Activated T-helper 2 cell treated with anti-CD3 and anti-CD28 coated beads, Interferon-gamma antibody, Interleukin-2, Interleukin-4, amounts not matched to agents 10 μg/mL and 5 μg/mL and 100 μg/mL, durations not matched to agents 14 hours and 24 hours and 36 hours (primary cell): ENCODE results near the gene SP3. TPM values are rescaled to one million over a fixed set of nuclear protein-coding genes. Genes with fewer than 3 reads are reported as not detected.
"Not testable (repeated sequence)": the region's sequence is repeated elsewhere in the genome, so short reads cannot be mapped to it uniquely, and the experiment has no call there.

Experiments
- DNase-seq: peaks from one replicate; pipeline ENCODE4 v3.0.0; 2021; ENCODE audit warnings: low spot score
- H3K27ac Mint-ChIP-seq: one replicate; pipeline ENCODE4 v1.8.0; 2021; ENCODE audit warnings: mixed read lengths
- H3K27me3 Mint-ChIP-seq: one replicate; pipeline ENCODE4 v1.8.0; 2021; ENCODE audit warnings: low read depth, mixed read lengths
- H3K36me3 Mint-ChIP-seq: one replicate; pipeline ENCODE4 v1.8.0; 2021; ENCODE audit warnings: low read depth, mixed read lengths
- H3K4me1 Mint-ChIP-seq: one replicate; pipeline ENCODE4 v1.8.0; 2021; ENCODE audit warnings: low read depth, mixed read lengths
- H3K4me3 Mint-ChIP-seq: one replicate; pipeline ENCODE4 v1.8.0; 2021; ENCODE audit warnings: low read depth, mild to moderate bottlenecking, moderate library complexity, mixed read lengths
- H3K9me3 Mint-ChIP-seq: one replicate; pipeline ENCODE4 v1.8.0; 2021; ENCODE audit warnings: mixed read lengths
- intact Hi-C: fragments of 100-400 bp; cut with micrococcal nuclease; formaldehyde crosslinking; loops from one replicate; pipeline ENCODE4 v1.15.1; 2023
- total RNA-seq: library from RNA; stranded (reverse); gene quantifications from 2 replicates; pipeline ENCODE4 v1.2.3, GENCODE V29; 2022

Gene SP3
- total RNA-seq, 1 donor from 2014 or later, result 104 TPM

GRCh38 chr2:173922760-173923159, 42.4 kb downstream of the SP3 start:
- no peak overlapping the region for H3K27ac Mint-ChIP-seq
- no peaks in the 10 kb centered on the region for H3K27me3 Mint-ChIP-seq
- H3K4me1 Mint-ChIP-seq, result peaks cover 42% of the 10 kb centered on the region

DNA sequence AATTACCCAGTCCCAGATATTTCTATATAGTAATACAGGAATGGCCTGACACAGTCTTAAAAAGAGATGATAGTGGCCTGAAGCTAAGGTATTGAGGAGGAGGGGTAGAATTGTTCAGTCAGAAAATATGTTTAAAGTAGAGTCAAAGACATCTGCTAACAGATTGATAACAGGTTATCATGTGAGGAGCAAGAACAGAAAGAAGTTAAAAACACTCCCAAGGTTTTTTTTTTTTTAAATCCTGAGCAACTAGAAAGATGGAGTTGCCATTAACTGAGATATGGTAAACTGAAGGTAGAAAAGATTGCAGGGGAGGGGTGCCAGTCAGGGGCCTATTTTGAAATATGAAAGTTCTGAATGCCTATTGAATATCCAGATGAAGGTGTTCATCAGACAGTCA, 43.1 kb downstream of the SP3 start:
- intact Hi-C loops, result no loop called here
- no peak for DNase-seq
- Mint-ChIP-seq H3K27me3 (no peaks in the 10 kb centered on the region), H3K27ac (no peak overlapping the region), H3K9me3 (peaks cover 3% of the 10 kb centered on the region), H3K4me3 (no peak overlapping the region), H3K4me1 (peaks cover 42% of the 10 kb centered on the region), H3K36me3 (peaks cover 45% of the 10 kb centered on the region)

More at GRCh38 chr2:173922760-173923159, 42.4 kb downstream of the SP3 start:
- peaks cover 40% of the 10 kb centered on the region for H3K36me3 Mint-ChIP-seq
- no peak overlapping the region for H3K4me3 Mint-ChIP-seq
- DNase-seq, result no peak
- intact Hi-C loops, result no loop called here
- peaks cover 3% of the 10 kb centered on the region for H3K9me3 Mint-ChIP-seq

GRCh38 chr2:173914055-173914927, 50.9 kb downstream of the SP3 start:
- H3K4me1 Mint-ChIP-seq, result peaks cover 21% of the 10 kb centered on the region
- no peak overlapping the region for H3K4me3 Mint-ChIP-seq
- H3K36me3 Mint-ChIP-seq, result peaks cover 71% of the 10 kb centered on the region
- intact Hi-C loops, result no loop called here
- H3K9me3 Mint-ChIP-seq, result no peaks in the 10 kb centered on the region
- H3K27ac Mint-ChIP-seq, result no peak overlapping the region
- DNase-seq, result no peak
- H3K27me3 Mint-ChIP-seq, result no peaks in the 10 kb centered on the region

- Mint-ChIP-seq H3K36me3 (peaks cover 63% of the 10 kb centered on the region), H3K27ac (no peak overlapping the region), H3K4me3 (no peak overlapping the region), H3K4me1 (peaks cover 15% of the 10 kb centered on the region), H3K27me3 (no peaks in the 10 kb centered on the region), H3K9me3 (no peaks in the 10 kb centered on the region)
- intact Hi-C loops, result no loop called here
- no peak for DNase-seq
Measured at GRCh38 chr2:173909846-173910245, 55.3 kb downstream of the SP3 start.

- DNase-seq, result no peak
- Mint-ChIP-seq H3K4me3 (no peak overlapping the region), H3K27me3 (no peaks in the 10 kb centered on the region), H3K4me1 (peaks cover 3% of the 10 kb centered on the region), H3K9me3 (no peaks in the 10 kb centered on the region), H3K36me3 (peaks cover 61% of the 10 kb centered on the region), H3K27ac (no peak overlapping the region)
- intact Hi-C loops, result no loop called here
Measured at GRCh38 chr2:173906626-173907025, 58.5 kb downstream of the SP3 start.

- H3K4me1 Mint-ChIP-seq, result peaks cover 4% of the 10 kb centered on the region
- no peaks in the 10 kb centered on the region for H3K27me3 Mint-ChIP-seq
- intact Hi-C loops, result no loop called here
- H3K36me3 Mint-ChIP-seq, result peaks cover 46% of the 10 kb centered on the region
- H3K9me3 Mint-ChIP-seq, result no peaks in the 10 kb centered on the region
- no peak overlapping the region for H3K27ac Mint-ChIP-seq
- no peak overlapping the region for H3K4me3 Mint-ChIP-seq
- no peak for DNase-seq
Measured at GRCh38 chr2:173903601-173904394, 61.4 kb downstream of the SP3 start.

- Mint-ChIP-seq H3K27me3 (no peaks in the 10 kb centered on the region), H3K4me1 (peaks cover 20% of the 10 kb centered on the region), H3K4me3 (no peak overlapping the region), H3K27ac (no peak overlapping the region), H3K9me3 (no peaks in the 10 kb centered on the region), H3K36me3 (peaks cover 20% of the 10 kb centered on the region)
- intact Hi-C loops, result no loop called here
- DNase-seq, result no peak
Measured at GRCh38 chr2:173898996-173899395, 66.2 kb downstream of the SP3 start.

GRCh38 chr2:173898178-173898668, 67.0 kb downstream of the SP3 start:
- H3K4me3 Mint-ChIP-seq, result no peak overlapping the region
- H3K27me3 Mint-ChIP-seq, result no peaks in the 10 kb centered on the region
- DNase-seq, result no peak
- H3K36me3 Mint-ChIP-seq, result peaks cover 17% of the 10 kb centered on the region
- intact Hi-C loops, result no loop called here
- no peak overlapping the region for H3K27ac Mint-ChIP-seq
- H3K9me3 Mint-ChIP-seq, result no peaks in the 10 kb centered on the region
- peaks cover 20% of the 10 kb centered on the region for H3K4me1 Mint-ChIP-seq

DNA sequence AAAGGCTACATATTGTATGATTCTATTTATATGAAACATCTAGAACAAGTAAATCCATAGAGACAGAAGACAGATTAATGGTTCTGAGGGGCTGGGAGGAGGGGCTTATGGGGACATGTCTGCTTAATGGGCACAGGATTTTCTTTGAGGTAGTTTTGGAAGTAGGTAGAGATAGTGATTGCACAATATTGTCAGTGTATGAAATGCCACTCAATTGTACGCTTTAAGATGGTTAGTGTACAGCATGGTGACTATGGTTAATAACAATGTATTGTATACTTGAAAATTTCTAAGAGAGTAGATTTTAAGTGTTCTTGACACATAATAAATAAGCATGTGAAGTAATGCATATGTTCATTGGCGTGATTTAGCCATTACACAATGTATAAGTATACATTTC, 68.4 kb downstream of the SP3 start:
- intact Hi-C loops, result no loop called here
- Mint-ChIP-seq H3K36me3 (peaks cover 13% of the 10 kb centered on the region), H3K27me3 (peaks cover 2% of the 10 kb centered on the region), H3K9me3 (no peaks in the 10 kb centered on the region), H3K27ac (no peak overlapping the region), H3K4me3 (no peak overlapping the region), H3K4me1 (peaks cover 27% of the 10 kb centered on the region)
- no peak for DNase-seq

GRCh38 chr2:173892341-173892740, 72.8 kb downstream of the SP3 start:
- peaks cover 15% of the 10 kb centered on the region for H3K4me1 Mint-ChIP-seq
- H3K4me3 Mint-ChIP-seq, result no peak overlapping the region
- DNase-seq, result no peak
- peaks cover 21% of the 10 kb centered on the region for H3K9me3 Mint-ChIP-seq
- no peak overlapping the region for H3K27ac Mint-ChIP-seq
- intact Hi-C loops, result no loop called here
- peaks cover 4% of the 10 kb centered on the region for H3K27me3 Mint-ChIP-seq
- H3K36me3 Mint-ChIP-seq, result peaks cover 5% of the 10 kb centered on the region

DNA sequence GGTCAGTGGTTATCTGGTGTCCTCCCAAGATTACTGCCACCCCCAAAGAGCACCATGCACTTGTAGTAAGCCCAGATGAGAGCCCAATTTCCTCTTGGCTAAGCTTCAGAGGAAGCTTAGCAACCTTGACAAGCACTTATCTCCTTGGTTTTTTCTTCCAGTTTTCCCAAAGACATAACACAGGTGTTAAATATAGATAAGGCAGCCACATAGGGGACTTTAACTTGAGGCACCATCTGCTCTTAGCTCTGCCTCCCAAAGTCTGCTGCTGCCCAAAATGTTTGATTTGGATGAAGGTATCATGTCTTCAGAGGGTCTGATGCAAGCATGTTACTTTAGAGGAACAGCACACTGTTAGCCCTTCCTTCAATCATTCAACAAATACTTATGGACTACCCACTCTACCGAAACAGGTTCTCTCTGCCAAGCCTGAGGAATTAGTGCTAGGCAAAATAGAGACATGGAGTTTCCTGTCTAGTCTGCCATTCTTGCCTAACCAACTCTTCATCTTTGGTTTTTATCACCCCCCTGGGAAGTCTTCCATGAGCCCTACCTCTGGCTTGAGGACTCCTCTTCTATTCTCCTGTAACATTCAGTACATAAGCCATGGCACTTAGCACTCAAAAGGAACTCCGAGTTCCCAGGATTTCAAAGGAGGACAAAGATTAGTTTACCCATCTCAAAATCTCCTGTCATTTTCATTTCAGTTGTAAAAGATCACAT, 73.7 kb downstream of the SP3 start:
- Mint-ChIP-seq H3K27me3 (peaks cover 4% of the 10 kb centered on the region), H3K36me3 (peaks cover 5% of the 10 kb centered on the region), H3K27ac (no peak overlapping the region), H3K4me3 (no peak overlapping the region), H3K4me1 (peaks cover 15% of the 10 kb centered on the region), H3K9me3 (peaks cover 21% of the 10 kb centered on the region)
- no peak for DNase-seq
- intact Hi-C loops, result no loop called here

- DNase-seq, H3K27ac Mint-ChIP-seq, H3K4me3 Mint-ChIP-seq, H3K27me3 Mint-ChIP-seq, H3K36me3 Mint-ChIP-seq, intact Hi-C loops: not testable (repeated sequence)
- Mint-ChIP-seq H3K4me1 (peaks cover 11% of the 10 kb centered on the region), H3K9me3 (peaks cover 21% of the 10 kb centered on the region)
Measured at GRCh38 chr2:173889464-173889863, 75.7 kb downstream of the SP3 start.
